Forelimb muscle (tissue), 1 donor: Measurements from ENCODE around the gene S100A10. TPM values are rescaled to one million over a fixed set of nuclear protein-coding genes. Genes with fewer than 3 reads are reported as not detected.

Experiments used
- DNase-seq: peaks from one replicate; pipeline ENCODE4 v3.0.0-alpha.2; 2013; ENCODE audit warnings: low read depth
- polyA plus RNA-seq: library from polyadenylated mRNA; unstranded; fragments of 120-200 nt; gene quantifications from one replicate; pipeline ENCODE4 v1.2.1, GENCODE V29; 2013; ENCODE audit not compliant: insufficient read length

S100A10 gene
- polyA plus RNA-seq, 1 donor = 169 TPM

GRCh38 chr1:151964510-151964909, 29.1 kb downstream of the S100A10 start:
- no peak for DNase-seq

DNA sequence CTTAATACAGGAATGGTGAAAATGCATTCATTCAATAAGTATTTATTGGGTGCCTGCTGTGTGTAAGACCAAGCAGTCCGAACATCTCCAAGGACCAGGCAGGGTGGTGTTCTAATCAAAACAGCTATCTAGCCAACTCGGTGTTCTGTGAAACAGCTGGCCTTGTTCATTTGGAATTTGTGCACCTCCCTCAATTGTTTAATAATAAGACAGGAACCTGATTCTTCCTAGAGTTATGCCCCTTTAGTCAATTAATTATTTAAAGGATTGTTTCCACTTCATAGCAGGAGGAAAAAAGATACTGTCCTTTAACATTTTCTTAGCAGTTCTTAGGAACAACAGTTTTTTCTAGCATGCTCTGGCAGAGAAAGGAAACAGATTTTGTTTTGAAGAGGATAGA, 30.4 kb downstream of the S100A10 start:
- DNase-seq = no peak

DNA sequence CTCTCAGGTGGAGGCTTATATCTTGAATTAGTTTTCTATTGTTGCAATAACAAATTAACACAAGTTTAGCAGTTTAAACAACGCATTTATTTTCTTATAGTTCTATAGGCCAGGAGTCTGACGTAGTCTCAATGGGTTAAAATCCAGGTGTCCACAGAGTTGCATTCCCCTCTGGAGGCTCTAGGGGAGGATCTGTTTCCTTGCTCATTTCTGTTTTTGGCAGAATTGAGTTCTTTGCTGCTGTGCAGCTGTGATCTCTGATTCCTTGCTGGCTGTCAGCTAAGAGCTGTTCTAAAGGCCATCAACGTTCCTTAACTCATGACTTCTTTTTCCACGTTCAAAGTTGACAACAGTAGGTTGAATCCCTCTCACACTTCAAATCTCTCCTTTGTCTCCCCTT, 31.8 kb downstream of the S100A10 start:
- no peak for DNase-seq

GRCh38 chr1:151960780-151961513, 32.7 kb downstream of the S100A10 start:
- DNase-seq = no peak

DNA sequence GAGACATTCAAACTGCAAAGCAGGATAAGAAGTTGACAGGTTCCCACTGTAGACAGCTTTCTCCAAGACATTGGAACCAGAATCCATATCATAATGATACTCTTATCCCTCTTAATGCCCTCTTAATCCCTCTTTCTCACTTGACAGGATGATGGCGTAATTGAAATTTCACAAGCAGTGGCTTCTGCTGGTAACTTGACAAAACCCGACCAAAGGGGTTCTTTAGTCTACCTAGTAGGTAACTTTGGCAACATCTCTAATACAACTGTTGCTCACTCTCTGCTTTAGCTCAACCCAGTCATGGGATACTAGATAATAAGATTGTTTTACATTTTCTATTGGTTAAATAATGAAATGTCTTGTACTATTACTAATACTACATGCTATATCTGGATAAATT, 34.7 kb downstream of the S100A10 start:
- DNase-seq = no peak

DNA sequence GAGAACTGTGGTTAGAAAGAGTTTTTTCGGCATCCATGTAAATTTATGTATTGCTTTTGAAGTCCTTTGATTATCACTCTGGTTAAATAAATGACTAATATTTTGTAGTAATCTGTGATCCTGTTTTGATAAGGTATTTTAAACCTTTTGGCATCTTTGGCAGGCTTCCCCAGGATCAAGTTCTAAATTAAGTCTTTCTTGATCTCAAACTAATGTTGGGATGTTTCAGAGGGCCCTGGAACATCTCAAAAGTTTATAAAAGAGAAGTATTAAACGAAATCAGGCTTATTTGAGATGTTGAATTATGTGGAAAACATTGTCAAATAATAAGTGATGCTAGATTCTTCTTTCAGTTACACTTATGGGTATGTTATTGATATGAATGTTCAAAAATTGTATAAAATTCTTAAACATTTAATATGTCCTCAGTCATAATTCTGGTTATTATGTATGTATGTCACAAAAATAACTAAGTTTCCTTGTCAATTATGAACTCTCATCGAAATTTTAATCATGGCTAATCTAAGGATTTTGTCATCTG, 36.6 kb downstream of the S100A10 start:
- DNase-seq = no peak

DNA sequence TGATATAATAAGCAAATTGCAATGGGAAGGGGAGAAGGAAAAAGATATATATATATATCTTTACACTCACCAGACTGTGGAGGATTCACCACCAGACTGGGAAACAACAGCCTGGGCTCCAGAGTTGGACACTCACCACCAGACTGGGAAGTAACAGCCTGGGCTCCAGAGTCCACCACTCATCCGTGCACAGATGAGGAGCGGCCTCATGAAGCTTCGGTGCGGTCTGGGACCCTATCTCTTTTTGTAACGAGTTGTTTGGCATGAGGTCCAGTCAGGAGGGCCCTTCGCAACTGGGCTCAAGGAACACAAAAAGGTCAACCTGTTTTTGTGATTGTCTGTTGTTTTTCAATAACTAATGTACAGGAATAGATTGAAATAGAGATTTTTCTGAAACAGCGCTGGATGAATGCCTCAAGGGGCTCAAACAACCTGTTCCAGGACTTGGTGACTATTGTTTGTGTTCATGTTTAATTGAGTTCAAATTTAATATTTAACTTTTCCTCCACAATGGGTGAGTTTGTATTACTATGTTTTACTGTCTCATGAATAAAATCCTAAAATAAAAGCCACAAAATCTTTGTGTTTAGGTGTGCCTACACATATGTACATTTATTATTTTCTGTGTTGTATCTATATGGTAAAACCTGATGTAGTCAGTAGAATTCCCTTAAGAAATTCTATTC, 40.1 kb downstream of the S100A10 start:
- no peak for DNase-seq

- DNase-seq = no peak
These were observed 40.8 kb downstream of the S100A10 start for GRCh38 chr1:151952811-151953210.

GRCh38 chr1:151949371-151950193, 44.1 kb downstream of the S100A10 start:
- no peak for DNase-seq

- DNase-seq = no peak
These were observed 45.2 kb downstream of the S100A10 start for GRCh38 chr1:151948506-151948905.

- DNase-seq = no peak
These were observed 46.5 kb downstream of the S100A10 start for GRCh38 chr1:151947140-151947539.

- peak; percentile 57 for DNase-seq
These were observed 47.6 kb downstream of the S100A10 start for GRCh38 chr1:151945725-151946722.

- DNase-seq = no peak
These were observed 48.6 kb downstream of the S100A10 start for GRCh38 chr1:151944857-151945575.

DNA sequence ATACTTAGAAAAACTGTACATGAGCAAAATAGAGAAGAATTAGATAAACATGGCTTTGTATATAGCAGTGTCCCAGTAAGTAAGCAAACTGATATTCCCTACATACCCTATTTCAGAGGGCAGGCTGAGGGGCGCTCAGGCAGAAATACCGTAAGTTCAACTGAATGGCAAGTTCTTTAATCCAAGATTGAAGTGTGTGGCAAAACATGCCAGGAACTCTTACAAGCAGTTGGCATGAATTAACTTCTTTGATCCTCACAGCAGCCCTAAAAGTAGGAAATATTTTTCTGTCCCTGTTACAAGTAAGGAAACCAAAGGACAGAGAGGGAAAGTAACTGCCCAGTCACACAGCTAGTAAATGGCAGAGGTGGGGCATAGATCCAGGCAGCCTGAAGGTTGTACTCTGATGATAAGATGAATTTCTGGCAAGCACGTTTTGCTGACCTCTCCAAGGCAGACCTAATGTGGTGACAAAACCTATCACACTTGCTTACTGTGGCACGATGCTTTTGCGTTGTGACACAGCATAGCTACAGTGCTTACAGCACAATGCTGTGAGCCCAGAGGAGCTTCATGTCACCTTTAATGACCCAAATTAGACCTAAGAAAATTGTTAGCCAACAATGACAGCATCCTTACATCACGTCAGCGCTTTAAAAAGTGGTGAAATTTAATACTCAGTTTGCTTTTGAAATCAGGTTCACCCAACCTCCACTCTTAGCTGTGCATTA, 49.4 kb downstream of the S100A10 start:
- DNase-seq = no peak

DNA sequence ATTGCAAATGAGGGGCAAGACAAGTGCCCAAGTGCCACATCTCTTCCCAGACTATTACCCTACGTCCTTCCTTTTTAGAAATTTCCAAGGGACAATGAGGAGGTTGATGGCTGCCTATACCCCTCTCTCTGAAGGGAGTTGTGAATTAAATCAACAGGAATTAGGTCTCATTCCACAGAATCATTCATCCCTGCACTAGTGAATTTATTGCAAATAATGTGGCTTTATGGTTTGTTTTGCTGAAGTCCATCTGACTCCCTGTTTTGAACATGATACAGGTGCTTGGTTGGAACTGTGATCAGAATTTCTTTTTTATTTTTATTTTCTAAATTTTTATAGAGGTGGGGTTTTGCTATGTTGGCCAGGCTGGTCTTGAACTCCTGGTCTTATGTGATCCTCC, 50.1 kb downstream of the S100A10 start:
- DNase-seq = no peak

GRCh38 chr1:151942882-151943281, 50.8 kb downstream of the S100A10 start:
- DNase-seq = no peak

DNA sequence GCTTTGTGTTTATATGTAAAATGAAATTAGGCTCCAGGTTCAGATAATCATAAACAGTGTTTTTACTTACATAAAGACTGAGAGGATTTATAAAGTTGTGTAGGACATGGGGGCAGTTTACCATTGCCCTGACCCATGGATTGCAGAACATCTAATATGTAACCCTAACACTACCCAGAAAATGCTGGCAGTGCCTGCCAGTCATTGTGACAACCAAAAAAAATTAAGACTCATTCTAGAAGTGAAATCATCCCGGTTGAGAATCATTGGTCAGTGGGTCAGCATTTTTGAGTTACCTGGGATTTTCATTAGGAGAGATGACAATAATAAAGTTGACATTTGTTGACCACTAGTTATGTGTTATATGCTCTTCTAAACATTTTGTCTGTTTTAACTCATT, 53.1 kb downstream of the S100A10 start:
- DNase-seq = no peak

GRCh38 chr1:151939779-151940178, 53.9 kb downstream of the S100A10 start:
- DNase-seq = no peak

GRCh38 chr1:151939141-151939540, 54.5 kb downstream of the S100A10 start:
- no peak for DNase-seq

- no peak for DNase-seq
These were observed 57.0 kb downstream of the S100A10 start for GRCh38 chr1:151936653-151937052.
